ENCODE results near the gene MRPS33. TPM values are rescaled to one million over a fixed set of nuclear protein-coding genes. Genes with fewer than 3 reads are reported as not detected.

MRPS33 gene
- 100 to 1,000 TPM in 1 of 2 experiments, 10 to 100 TPM in 1; 95.5 to 101 TPM for total RNA-seq

- POLR2A ChIA-PET = interaction anchor here (0.6 to 1.6 kb wide), 10 partner anchors 81 to 723 kb away, joined by 3 to 5 read pairs (median 3); partner anchors contain the start of genes BRAF and SSBP1
These were observed at the start of gene MRPS33 for GRCh38 chr7:141014524-141015395. Gene MRPS33, minus strand, starts transcription at chr7:141014952. Its CDS starts 4,319 bp downstream, at chr7:141010633.

DNA sequence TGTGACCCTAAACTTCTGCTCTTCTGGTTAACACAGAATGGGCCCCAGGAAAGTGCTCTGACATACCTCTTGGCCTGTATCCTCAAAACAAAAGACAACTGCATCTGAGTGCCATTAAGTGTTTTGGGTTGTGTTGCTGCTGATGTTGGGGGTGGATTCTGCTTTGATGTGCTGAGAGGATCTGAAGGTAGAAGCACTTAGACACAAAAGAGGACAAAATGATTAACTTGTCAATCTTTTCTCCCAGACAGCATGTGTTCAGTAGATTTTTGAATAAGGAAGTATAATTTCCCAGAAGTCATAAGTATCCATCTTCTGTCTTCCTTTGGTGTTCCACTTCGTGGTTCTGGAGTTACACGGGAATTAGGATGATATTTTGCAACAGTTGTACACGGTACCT is 43.0 kb upstream of the MRPS33 start:
- ATAC-seq = no peak
- CTCF ChIA-PET = no interaction called here
- Mint-ChIP-seq H3K9me3 (peaks cover 2% of the 10 kb centered on the region), H3K4me1 (ENCODE audit: low read depth) (peaks cover 16% of the 10 kb centered on the region), H3K27ac (no peak overlapping the region), H3K27me3 (peaks cover 4% of the 10 kb centered on the region), H3K36me3 (ENCODE audit: low read depth) (no peaks in the 10 kb centered on the region), H3K4me3 (no peak overlapping the region)
- intact Hi-C loops (cut with micrococcal nuclease) = no loop called here
- DNase-seq = no peak
- POLR2A ChIA-PET = no interaction called here
- TF ChIP-seq CTCF (IDR thresholded peaks at IDR 0.05) = no peak

More at GRCh38 chr7:141014524-141015395, at the start of gene MRPS33:
- Mint-ChIP-seq H3K4me3 (peak within 1 kb of the TSS; percentile 97), H3K9me3 (peaks cover 4% of the 10 kb centered on the region), H3K27me3 (peaks cover 7% of the 10 kb centered on the region), H3K36me3 (ENCODE audit: low read depth) (peaks cover 15% of the 10 kb centered on the region), H3K4me1 (ENCODE audit: low read depth) (peaks cover 36% of the 10 kb centered on the region), H3K27ac (peak within 1 kb of the TSS; percentile 100)
- TF ChIP-seq CTCF (IDR thresholded peaks at IDR 0.05) = no peak
- DNase-seq (peak; percentile 98), ATAC-seq (peak; percentile 98)
- CTCF ChIA-PET = interaction anchor here (1.0 to 5.9 kb wide), 11 partner anchors 9 to 541 kb away, joined by 3 to 69 read pairs (median 4); no protein-coding TSS in a partner anchor
- intact Hi-C loops (cut with micrococcal nuclease) = loop anchor here (2.0 kb wide), 1 partner anchor 90 kb away; the partner anchor contains the start of gene BRAF

GRCh38 chr7:141055146-141055545 is 40.4 kb upstream of the MRPS33 start:
- ChIA-PET POLR2A (no interaction called here), CTCF (no interaction called here)
- Mint-ChIP-seq H3K4me1 (ENCODE audit: low read depth) (peaks cover 19% of the 10 kb centered on the region), H3K36me3 (ENCODE audit: low read depth) (no peaks in the 10 kb centered on the region), H3K27ac (no peak overlapping the region), H3K4me3 (no peak overlapping the region), H3K9me3 (peaks cover 2% of the 10 kb centered on the region), H3K27me3 (peaks cover 6% of the 10 kb centered on the region)
- TF ChIP-seq CTCF (IDR thresholded peaks at IDR 0.05) = no peak
- DNase-seq = no peak
- ATAC-seq = no peak
- intact Hi-C loops (cut with micrococcal nuclease) = no loop called here

- peaks cover 2% of the 10 kb centered on the region for H3K9me3 Mint-ChIP-seq
- H3K27ac Mint-ChIP-seq = peak overlapping the region; percentile 84
- intact Hi-C loops (cut with micrococcal nuclease) = no loop called here
- peaks cover 6% of the 10 kb centered on the region for H3K27me3 Mint-ChIP-seq
- CTCF ChIA-PET = no interaction called here
- DNase-seq (peak; percentile 81), ATAC-seq (peak; percentile 97)
- no peak for TF ChIP-seq CTCF (IDR thresholded peaks at IDR 0.05)
- POLR2A ChIA-PET = no interaction called here
- no peak overlapping the region for H3K4me3 Mint-ChIP-seq
- peaks cover 19% of the 10 kb centered on the region for H3K4me1 Mint-ChIP-seq (ENCODE audit: low read depth)
- H3K36me3 Mint-ChIP-seq (ENCODE audit: low read depth) = no peaks in the 10 kb centered on the region
These were observed 38.9 kb upstream of the MRPS33 start for GRCh38 chr7:141053626-141054025.

Measured in activated CD8-positive, alpha-beta T cell treated with anti-CD3 and anti-CD28 coated beads for 36 hours (primary cell).